Trophoblast cell (in vitro differentiated cells and primary cell): ENCODE measurements around the gene IPO8.

ENCODE experiments used
- DNase-seq, 2 donors: peaks; one replicate each; pipeline ENCODE4 v3.0.0-alpha.2; 2016
- H2AFZ ChIP-seq: 2 replicates; pipeline ENCODE4 v1.6.1; 2013; ENCODE audit warnings: low read length, moderate library complexity, mild to moderate bottlenecking; ENCODE audit not compliant: insufficient read depth, poor library complexity
- H2AK5ac ChIP-seq: 2 replicates; pipeline ENCODE4 v1.6.1; 2013; ENCODE audit warnings: mild to moderate bottlenecking, low read length
- H2BK120ac ChIP-seq: 2 replicates; pipeline ENCODE4 v1.6.1; 2013; ENCODE audit warnings: low read length, mild to moderate bottlenecking, moderate library complexity; ENCODE audit not compliant: insufficient read depth, poor library complexity
- H2BK12ac ChIP-seq: 2 replicates; pipeline ENCODE4 v1.6.1; 2013; ENCODE audit warnings: mild to moderate bottlenecking, low read length, moderate library complexity
- H2BK5ac ChIP-seq: 2 replicates; pipeline ENCODE4 v1.6.1; 2013; ENCODE audit warnings: low read length, low read depth, moderate library complexity, mild to moderate bottlenecking; ENCODE audit not compliant: poor library complexity
- H3K14ac ChIP-seq: 2 replicates; pipeline ENCODE4 v1.6.1; 2013; ENCODE audit warnings: mild to moderate bottlenecking, low read length
- H3K18ac ChIP-seq: 2 replicates; pipeline ENCODE4 v1.6.1; 2013; ENCODE audit warnings: mild to moderate bottlenecking, low read length
- H3K23ac ChIP-seq: 2 replicates; pipeline ENCODE4 v1.6.1; 2013; ENCODE audit warnings: low read length
- H3K27ac ChIP-seq: 2 replicates; pipeline ENCODE4 v1.5.1; 2013; ENCODE audit warnings: low read depth, mild to moderate bottlenecking, inconsistent platforms, low read length, moderate library complexity
- H3K27me3 ChIP-seq: 2 replicates; pipeline ENCODE4 v1.6.1; 2013; ENCODE audit warnings: inconsistent platforms, mild to moderate bottlenecking, low read length, moderate library complexity; ENCODE audit not compliant: insufficient read depth
- H3K36me3 ChIP-seq, 2 experiments: 1 replicate in 1 of 2; 2 replicates in 1 of 2; pipeline ENCODE4 v1.6.1; 2013; ENCODE audit warnings: low read length in 2 of 2, mild to moderate bottlenecking in 2 of 2, moderate library complexity in 1 of 2; ENCODE audit not compliant: insufficient read depth in 2 of 2, control insufficient read depth in 1 of 2
- H3K4ac ChIP-seq: 2 replicates; pipeline ENCODE4 v1.6.1; 2013; ENCODE audit warnings: low read depth, mild to moderate bottlenecking, low read length, moderate library complexity
- H3K4me1 ChIP-seq, 2 experiments: 1 replicate in 1 of 2; 2 replicates in 1 of 2; pipeline ENCODE4 v1.6.1; 2013; ENCODE audit warnings: low read length in 2 of 2, mild to moderate bottlenecking in 2 of 2, moderate library complexity in 1 of 2; ENCODE audit not compliant: insufficient read depth in 2 of 2, control insufficient read depth in 1 of 2
- H3K4me2 ChIP-seq: 2 replicates; pipeline ENCODE4 v1.6.1; 2013; ENCODE audit warnings: inconsistent platforms, mild to moderate bottlenecking, low read length, moderate library complexity
- H3K4me3 ChIP-seq: 2 replicates; pipeline ENCODE4 v1.5.1; 2013; ENCODE audit warnings: mild to moderate bottlenecking, low read depth, low read length, inconsistent platforms
- H3K79me1 ChIP-seq: one replicate; pipeline ENCODE4 v1.6.1; 2013; ENCODE audit warnings: low read length
- H3K79me2 ChIP-seq: 2 replicates; pipeline ENCODE4 v1.6.1; 2013; ENCODE audit warnings: low read length, mild to moderate bottlenecking; ENCODE audit not compliant: control insufficient read depth, insufficient read depth, poor library complexity
- H3K9ac ChIP-seq: 2 replicates; pipeline ENCODE4 v1.6.1; 2013; ENCODE audit warnings: mild to moderate bottlenecking, low read length
- H3K9me3 ChIP-seq: 2 replicates; pipeline ENCODE4 v1.6.1; 2013; ENCODE audit warnings: low read depth, mild to moderate bottlenecking, control low read depth, inconsistent platforms, low read length; ENCODE audit not compliant: insufficient read depth
- H4K12ac ChIP-seq: 2 replicates; pipeline ENCODE4 v1.6.1; 2013; ENCODE audit warnings: low read depth, mild to moderate bottlenecking, low read length, moderate library complexity
- H4K8ac ChIP-seq: 2 replicates; pipeline ENCODE4 v1.6.1; 2013; ENCODE audit warnings: low read depth, mild to moderate bottlenecking, low read length, moderate library complexity
- H4K91ac ChIP-seq: one replicate; pipeline ENCODE4 v1.6.1; 2013; ENCODE audit warnings: low read depth, mild to moderate bottlenecking, low read length, moderate library complexity
- WGBS: extraction: QIAGEN DNeasy Blood & Tissue Kit; methylation state at CpG from one replicate; pipeline ENCODE4 v1.1.7; 2013; ENCODE audit warnings: missing lambda C conversion rate; ENCODE audit not compliant: insufficient read length, insufficient coverage; ENCODE audit errors: extremely low coverage; 5-methylcytosine and 5-hydroxymethylcytosine counted together

The IPO8 gene

DNA sequence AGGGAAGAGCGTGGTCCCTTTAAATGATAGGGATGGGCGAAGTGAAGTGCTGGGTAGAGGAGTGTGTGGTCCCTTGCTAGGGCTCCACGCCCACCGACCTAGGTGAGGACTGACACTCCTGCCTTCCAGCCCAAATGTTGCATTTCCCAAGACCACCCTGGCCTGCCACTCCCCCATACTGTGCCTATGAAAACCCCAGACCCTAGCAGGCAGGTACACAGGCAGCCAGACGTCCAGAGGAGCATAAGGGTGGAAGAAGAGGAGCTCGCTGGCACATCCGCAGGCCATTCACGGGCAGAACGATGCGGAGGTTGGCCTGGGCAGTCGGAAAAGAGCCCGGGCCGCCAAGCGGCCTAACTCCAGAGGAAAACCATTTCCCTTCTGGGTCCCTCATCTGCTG is 817 bp upstream of the IPO8 start:
- Histone ChIP-seq H2AK5ac (peak overlapping the region; percentile 9), H2BK12ac (no peak overlapping the region), H3K14ac (no peak overlapping the region), H3K9ac (no peak overlapping the region), H3K4me3 (no peak overlapping the region), H3K4me1 (peaks cover 4 to 5% of the 10 kb centered on the region in 2 experiments), H3K9me3 (no peaks in the 10 kb centered on the region), H2BK5ac (no peak overlapping the region), H3K36me3 (no peaks in the 10 kb centered on the region), H3K79me2 (peaks cover 5% of the 10 kb centered on the region), H3K79me1 (peaks cover 8% of the 10 kb centered on the region), H4K91ac (no peak overlapping the region), H4K8ac (peak overlapping the region; percentile 70), H3K4ac (no peak overlapping the region), H3K4me2 (no peak overlapping the region), H3K18ac (no peak overlapping the region), H2AFZ (peak overlapping the region; percentile 59), H3K23ac (no peak overlapping the region), H3K27me3 (no peaks in the 10 kb centered on the region), H2BK120ac (no peak overlapping the region), H3K27ac (no peak overlapping the region), H4K12ac (peak overlapping the region; percentile 40)
- WGBS = no CpG with 5 or more reads among the region's 14 CpGs
- no peak for DNase-seq

- Histone ChIP-seq H3K9ac (no peak overlapping the region), H2AK5ac (no peak overlapping the region), H2AFZ (peak overlapping the region; percentile 41), H3K9me3 (no peaks in the 10 kb centered on the region), H4K8ac (peak overlapping the region; percentile 47), H3K36me3 (no peaks in the 10 kb centered on the region), H4K12ac (no peak overlapping the region), H3K27ac (no peak overlapping the region), H3K4ac (no peak overlapping the region), H4K91ac (peak overlapping the region; percentile 20), H3K23ac (no peak overlapping the region), H3K4me1 (peaks cover 4 to 8% of the 10 kb centered on the region in 2 experiments), H3K79me1 (peaks cover 8% of the 10 kb centered on the region), H3K4me2 (peak overlapping the region; percentile 87), H3K27me3 (no peaks in the 10 kb centered on the region), H3K14ac (peak overlapping the region; percentile 5), H2BK120ac (no peak overlapping the region), H3K79me2 (peaks cover 5% of the 10 kb centered on the region), H2BK5ac (no peak overlapping the region), H3K4me3 (peak overlapping the region; percentile 60), H2BK12ac (no peak overlapping the region), H3K18ac (no peak overlapping the region)
- DNase-seq = no peak
- no CpG with 5 or more reads among the region's 6 CpGs for WGBS
These were observed 387 bp upstream of the IPO8 start for GRCh38 chr12:30696103-30696408.

GRCh38 chr12:30694412-30695198 is 1.1 kb downstream of the IPO8 start:
- Histone ChIP-seq H3K79me1 (peaks cover 10% of the 10 kb centered on the region), H3K4me2 (peak overlapping the region; percentile 87), H3K4me1 (peaks cover 4 to 8% of the 10 kb centered on the region in 2 experiments), H2AFZ (peak overlapping the region; percentile 90), H3K4me3 (peak overlapping the region; percentile 89), H3K27ac (no peak overlapping the region), H2BK12ac (no peak overlapping the region), H2AK5ac (no peak overlapping the region), H4K12ac (no peak overlapping the region), H3K27me3 (no peaks in the 10 kb centered on the region), H3K4ac (no peak overlapping the region), H3K23ac (no peak overlapping the region), H3K9me3 (no peaks in the 10 kb centered on the region), H4K8ac (no peak overlapping the region), H3K18ac (no peak overlapping the region), H3K79me2 (peaks cover 5% of the 10 kb centered on the region), H4K91ac (no peak overlapping the region), H3K14ac (no peak overlapping the region), H3K9ac (peak overlapping the region; percentile 75), H2BK120ac (no peak overlapping the region), H3K36me3 (no peaks in the 10 kb centered on the region), H2BK5ac (no peak overlapping the region)
- no CpG with 5 or more reads among the region's 16 CpGs for WGBS
- peak; percentile 24 to 51 for DNase-seq

GRCh38 chr12:30692470-30692869 is 3.2 kb downstream of the IPO8 start:
- Histone ChIP-seq H4K91ac (no peak overlapping the region), H3K27me3 (no peaks in the 10 kb centered on the region), H3K36me3 (no peaks in the 10 kb centered on the region), H3K79me2 (peaks cover 5% of the 10 kb centered on the region), H4K8ac (no peak overlapping the region), H3K27ac (no peak overlapping the region), H2BK120ac (no peak overlapping the region), H3K79me1 (peaks cover 10% of the 10 kb centered on the region), H2BK5ac (no peak overlapping the region), H3K9me3 (no peaks in the 10 kb centered on the region), H3K4ac (no peak overlapping the region), H3K18ac (no peak overlapping the region), H3K4me1 (peaks cover 4 to 8% of the 10 kb centered on the region in 2 experiments), H4K12ac (no peak overlapping the region), H2AFZ (no peak overlapping the region), H3K23ac (no peak overlapping the region), H2AK5ac (no peak overlapping the region), H2BK12ac (no peak overlapping the region), H3K4me2 (no peak overlapping the region), H3K14ac (no peak overlapping the region), H3K4me3 (no peak overlapping the region), H3K9ac (no peak overlapping the region)
- WGBS = no CpG with 5 or more reads among the region's 5 CpGs
- DNase-seq = no peak
